Kidney tubule cell (primary cell): ENCODE measurements around the gene PRKCB.
"Not testable (repeated sequence)": the region's sequence is repeated elsewhere in the genome, so short reads cannot be mapped to it uniquely, and the experiment has no call there.

ENCODE experiments used
- DNase-seq: peaks from one replicate; pipeline ENCODE4 v3.0.0-alpha.2; 2018; ENCODE audit warnings: low spot score

The PRKCB gene

DNA sequence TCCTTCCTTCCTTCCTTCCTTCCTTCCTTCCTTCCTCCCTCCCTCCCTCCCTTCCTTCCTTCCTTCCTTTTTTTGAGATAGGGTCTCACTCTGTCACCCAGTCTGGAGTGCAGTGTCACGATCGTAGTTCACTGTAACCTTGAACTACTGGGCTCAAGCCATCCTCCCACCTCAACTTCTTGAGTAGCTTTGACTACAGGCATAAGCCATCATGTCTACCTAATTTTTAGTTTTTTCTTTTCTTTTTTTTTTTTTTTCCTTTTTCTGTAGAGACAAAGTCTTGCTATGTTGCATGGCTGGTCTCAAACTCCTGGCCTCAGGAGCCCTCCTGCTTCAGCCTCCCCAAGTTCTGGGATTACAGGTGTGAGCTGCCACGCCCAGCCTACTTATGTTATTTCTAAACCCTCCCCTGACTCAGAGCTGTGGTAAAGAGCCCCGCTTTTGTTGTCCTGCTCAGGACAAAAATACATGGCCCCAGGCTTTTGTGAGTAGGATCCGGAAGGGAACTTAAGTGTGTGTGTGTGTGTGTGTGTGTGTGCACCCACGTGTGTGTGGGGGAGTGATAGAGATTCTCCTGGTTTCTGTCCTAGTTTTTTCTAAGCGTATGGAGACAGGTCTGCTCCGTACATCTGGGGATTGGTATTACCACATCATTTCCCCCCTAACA lies 67.1 kb downstream of the PRKCB start:
- peak; percentile 5 for DNase-seq

DNA sequence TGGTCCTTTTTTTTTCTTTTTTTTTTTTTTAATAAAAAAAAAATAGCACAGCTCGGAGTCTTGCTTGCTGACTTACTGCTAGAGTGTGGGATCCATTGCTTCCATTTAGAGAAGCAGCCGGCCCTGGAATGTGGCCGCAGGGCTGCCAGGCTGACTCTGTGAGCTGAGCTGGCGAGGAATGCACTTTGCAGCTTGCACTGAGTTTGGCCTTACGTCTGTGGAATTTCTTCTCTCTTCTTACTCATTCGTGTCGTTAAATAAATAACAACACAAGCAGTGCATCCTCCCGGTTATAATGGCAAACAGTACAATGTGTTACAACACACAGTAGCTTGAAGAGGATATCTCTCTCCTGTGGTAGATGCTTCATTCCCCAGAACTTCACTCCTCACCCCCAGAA lies 69.2 kb downstream of the PRKCB start:
- peak; percentile 78 for DNase-seq

DNA sequence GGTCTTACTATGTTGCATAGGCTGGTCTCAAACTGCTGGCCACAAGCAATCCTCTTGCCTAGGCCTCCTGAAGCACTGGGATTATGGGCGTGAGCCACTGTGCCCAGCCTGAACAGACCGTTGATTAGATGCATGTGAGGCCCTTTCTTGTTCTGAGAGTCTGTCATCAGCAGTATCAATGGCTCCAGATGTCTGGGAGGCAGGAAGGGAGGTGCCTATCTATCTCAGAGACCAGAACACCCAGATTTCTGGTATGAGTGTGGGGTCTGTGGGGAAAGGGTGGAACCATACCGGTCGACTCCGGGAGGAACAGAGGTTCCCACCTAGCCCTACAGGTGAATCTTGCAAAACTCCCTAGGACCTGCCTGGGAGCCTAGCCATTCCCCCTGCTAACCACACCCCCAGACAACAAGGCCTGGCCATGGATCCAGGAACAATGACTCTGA lies 71.7 kb downstream of the PRKCB start:
- no peak for DNase-seq

DNA sequence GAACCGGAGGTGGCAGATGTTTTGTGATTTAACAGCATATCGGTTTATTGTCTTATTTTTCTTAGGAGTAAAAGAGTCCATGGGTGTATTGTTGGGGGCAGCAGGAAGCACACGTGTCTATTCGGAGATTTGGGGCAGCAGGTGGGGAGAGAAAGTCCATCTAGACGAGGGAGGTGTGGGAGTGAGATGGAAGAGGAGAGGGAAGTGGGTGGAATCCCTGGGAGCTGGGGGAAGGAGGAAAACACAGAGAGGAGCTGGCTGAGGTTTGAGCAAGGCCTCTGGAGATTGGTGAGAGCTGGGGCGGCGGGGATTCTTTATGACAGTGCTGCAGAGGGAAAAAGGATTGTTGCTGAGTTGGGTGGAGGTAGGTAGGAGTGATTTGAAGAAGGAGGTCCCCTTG lies 72.1 kb downstream of the PRKCB start:
- DNase-seq = no peak

DNA sequence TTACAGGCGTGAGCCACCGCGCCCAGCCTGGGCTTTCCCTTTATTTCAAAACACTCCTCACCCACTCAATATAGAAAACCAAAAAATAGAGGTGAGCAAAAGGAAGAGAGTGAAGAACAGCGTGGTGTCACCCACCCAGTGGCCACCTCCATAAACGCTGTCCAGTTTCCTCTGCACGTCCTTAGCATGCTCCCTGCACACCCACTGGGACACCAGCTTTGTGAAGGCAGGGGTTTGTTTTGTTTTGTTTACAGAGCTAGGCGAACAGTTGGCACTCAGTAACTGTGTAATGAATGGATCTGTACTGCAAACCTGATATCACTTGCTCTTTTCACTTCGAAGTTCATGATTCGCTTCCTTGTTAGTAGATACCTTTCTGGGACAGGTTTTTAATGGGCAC lies 73.0 kb downstream of the PRKCB start:
- no peak for DNase-seq

DNA sequence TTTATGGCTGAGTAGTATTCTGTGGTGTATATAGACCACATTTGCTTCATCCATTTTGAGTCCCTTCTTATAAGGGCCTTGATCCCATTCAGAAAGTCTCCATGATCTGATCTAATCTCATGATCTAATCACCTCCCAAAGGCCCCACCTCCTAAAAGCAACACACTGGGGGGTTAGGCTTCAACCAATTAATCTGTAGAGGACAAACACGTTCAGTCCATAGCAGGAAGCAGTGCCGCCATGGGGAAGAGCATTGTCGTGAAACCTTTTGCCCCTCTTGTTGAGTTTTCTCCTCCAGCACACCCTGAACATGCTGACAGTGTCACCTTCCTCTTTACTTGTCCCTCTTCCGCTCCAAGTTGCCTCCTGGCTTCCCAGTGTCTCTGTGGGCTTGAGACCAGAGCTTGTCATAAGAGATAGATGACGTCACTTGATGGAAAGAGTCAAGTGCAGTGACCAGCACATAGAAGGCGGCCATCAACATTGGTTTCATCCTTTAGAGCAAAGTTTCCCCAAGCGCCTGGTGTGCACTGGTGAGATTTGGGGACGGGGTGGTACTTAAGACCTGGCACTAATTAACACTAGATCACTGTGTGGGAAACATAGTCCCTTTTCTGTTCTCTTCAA lies 74.1 kb downstream of the PRKCB start:
- no peak for DNase-seq

DNA sequence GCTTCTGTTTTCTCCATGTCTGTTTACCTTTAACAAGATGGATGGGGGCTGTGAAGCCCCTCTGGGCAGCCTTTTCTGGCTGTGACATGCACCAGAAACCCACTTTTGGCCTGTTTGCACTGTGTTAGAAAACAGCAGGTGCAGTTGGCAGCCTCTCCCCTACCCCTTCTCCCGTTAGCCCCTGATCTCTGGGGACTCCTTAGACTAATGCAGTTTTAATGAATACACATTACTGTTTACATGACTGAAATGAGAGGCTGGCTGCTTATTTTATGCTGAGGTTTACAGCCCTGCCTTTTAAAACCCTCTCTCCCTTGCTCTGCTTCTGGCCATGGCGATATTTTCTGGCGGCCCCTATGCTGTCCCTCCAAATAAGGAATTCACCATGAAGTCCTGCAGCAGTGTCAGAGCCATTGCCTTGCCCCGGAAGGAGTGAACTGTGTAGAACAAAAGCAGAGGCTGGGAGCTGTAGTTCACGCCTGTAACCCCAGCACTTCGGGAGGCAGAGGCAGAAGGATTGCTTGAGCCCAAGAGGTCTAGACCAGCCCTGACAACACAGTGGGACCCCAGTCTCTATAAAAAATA lies 79.3 kb downstream of the PRKCB start:
- no peak for DNase-seq

DNA sequence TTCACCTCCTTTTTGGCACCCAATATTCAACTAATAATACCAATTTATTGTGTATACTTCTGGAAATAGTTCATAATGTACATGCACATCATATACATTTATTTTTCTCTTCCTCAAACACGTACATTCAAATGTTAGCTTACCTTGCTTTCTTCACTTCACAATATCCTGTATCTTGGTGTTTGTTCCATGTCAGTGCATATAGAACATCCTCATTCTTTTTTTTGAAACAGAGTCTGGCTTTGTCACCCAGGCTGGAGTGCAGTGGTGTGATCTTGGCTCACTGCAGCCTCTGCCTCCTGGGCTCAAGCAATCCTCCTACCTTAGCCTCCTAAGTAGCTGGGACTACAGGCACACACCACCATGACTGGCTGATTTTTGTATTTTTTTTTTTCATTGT lies 80.8 kb downstream of the PRKCB start:
- not testable (repeated sequence) for DNase-seq

DNA sequence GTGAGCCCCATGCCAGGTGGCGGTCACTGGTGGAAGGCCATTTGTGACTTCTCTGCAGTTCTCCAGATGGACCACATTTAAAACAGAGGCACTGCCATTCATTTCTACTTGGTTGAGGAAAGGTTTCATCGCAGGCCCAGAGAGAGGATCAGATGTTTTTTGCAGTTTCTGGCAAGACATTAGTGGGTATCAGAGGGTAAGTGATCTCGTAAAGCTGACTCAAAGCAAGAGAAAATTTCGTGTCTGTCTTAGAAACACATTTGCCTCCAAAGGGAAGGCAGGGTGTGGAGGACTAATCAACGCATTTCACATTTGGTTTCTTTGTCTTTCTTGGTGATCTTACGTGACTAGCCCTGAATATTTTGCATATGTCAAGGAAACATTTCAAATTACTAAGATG lies 81.8 kb downstream of the PRKCB start:
- no peak for DNase-seq

DNA sequence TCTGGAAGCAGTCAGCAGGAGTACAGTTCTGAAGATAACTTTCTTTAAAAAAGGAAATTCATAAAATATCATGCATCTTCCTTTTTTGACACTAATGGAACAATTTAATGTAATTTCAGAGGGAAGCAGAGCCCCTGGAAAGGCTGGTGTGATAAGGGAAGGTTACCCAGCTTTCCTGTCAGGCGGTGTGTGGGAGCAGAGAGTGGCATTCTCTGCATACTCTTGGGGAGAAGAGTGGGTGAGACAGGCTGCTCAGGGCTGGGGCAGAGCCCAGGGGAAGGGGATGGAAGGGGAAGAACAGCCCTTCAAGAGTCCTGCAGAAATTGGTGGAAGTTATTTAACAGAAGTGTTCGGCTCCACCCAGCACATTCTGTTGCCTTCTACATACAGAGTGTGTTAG lies 84.7 kb downstream of the PRKCB start:
- DNase-seq = no peak

DNA sequence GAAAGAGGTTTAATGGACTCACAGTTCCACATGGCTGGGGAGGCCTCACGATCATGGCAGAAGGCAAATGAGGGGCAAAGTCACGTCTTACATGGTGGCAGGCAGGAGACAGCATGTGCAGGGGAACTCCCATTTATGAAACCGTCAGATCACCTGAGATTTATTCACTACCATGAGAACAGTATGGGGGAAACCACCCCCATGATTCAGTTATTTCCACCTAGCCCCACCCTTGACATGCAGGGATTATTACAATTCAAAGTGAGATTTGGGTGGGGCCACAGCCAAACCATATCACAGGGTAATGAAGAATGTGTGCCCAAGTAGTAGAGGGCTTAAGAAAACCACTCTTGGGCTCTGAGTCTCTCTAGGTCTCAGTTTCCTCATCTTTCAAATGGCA lies 85.1 kb downstream of the PRKCB start:
- DNase-seq = no peak

DNA sequence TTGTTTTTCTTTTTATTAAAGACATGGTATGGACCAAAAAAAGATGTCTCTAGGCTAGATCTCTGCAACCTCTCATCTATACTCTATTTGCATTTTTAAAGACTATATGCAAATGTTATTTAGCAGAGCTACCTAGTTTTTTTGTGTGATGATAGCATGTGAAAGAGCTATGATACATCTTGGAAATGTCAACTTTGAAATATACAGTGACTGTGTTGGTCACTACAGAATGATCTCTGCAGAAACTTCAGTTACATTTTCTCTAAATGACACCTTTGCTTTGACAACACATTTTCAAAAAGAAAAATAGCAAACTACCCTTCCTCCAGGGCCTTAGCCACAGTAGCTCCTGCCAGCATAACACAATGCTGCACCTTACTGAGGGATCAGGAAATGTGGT lies 86.6 kb downstream of the PRKCB start:
- DNase-seq = no peak

DNA sequence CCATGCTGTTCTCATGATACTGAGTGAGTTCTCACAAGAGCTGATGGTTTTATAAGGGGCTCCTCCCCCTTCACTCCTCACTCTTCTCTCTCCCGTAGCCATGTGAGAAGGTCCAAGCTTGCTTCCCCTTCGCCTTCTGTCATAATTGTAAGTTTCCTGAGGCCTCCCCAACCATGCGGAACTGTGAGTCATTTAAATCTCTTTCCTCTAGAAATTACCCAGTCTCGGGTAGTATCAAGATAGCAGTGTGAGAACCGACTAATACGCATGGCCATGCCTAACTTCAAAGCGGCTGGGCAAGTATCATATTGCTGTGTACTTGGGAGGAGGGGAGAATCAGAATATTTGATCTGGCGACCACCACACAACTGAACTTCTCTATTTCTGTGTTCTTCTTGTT lies 88.3 kb downstream of the PRKCB start:
- peak; percentile 32 for DNase-seq

DNA sequence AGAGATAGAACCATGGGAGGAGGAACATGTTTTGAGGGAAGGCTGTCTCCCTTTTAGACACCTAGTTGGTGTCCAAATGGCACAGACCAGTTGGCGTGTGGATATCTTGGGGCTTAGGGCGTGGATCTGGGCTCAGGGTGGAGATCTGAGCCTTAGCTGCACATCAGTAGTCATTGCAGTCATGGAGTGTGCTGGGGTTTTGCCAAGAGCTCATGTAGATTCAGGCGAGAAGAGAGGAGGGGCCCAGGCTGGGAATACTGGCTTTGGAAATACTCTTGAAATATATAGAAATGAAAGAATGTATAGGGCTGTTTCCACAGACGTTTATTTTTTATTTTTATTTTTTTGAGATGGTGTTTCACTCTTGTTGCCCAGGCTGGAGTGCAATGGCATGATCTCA lies 92.0 kb downstream of the PRKCB start:
- DNase-seq = no peak

DNA sequence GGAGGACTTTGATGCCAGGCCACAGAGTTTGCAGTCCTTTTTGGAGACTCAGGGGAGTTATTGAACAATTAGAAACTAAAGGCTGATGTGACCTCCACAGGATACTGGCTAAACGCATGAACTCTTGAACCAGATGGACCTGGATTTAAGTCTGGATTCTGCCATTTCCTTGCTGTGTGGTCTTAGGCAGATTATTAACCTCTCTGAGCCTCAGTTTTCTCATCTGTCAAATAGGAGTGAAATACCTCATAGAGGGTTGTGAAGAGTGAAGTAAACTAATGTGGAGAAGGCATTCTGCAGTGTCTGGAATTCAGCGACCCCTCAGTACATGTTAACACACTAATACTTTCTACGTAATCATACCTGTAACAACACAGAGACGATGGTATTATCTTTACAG lies 93.5 kb downstream of the PRKCB start:
- no peak for DNase-seq

DNA sequence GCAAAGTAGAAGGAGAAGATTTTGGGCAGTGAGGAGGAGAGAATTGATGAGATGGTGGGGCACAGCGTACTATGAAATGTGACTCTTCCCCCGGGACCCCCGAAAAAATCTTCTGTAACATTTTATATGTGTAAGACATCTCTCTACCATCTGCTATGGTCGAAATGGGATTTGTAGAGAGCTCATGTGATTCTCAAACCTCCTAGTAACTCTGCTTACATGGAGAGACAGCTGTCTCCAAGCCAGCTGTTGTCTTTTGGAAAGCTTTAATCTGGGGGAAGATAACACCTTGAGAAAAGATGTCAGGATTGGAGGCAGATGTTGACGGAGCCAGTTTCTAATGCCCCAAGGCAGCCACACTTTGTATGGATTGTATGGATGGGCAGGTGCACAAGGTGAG lies 94.1 kb downstream of the PRKCB start:
- no peak for DNase-seq

DNA sequence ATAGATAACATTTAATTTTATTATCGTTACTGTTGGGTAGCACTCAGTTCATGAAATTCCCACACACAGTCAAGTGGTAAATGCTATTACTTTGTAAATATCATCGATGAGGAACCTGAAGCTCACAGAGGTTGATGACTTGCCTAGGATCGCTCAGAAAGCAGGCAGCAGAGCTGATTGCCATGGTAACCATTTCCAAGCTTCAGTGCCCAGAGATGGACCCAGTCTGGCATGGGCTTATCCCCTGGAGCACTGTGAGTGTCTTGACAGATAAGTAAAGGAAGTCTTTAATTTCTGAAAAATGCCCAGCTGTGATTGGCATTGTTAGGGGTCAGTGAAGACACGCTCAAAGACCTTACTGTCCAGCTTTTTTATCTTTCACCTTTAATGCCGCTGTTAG lies 95.0 kb downstream of the PRKCB start:
- no peak for DNase-seq

DNA sequence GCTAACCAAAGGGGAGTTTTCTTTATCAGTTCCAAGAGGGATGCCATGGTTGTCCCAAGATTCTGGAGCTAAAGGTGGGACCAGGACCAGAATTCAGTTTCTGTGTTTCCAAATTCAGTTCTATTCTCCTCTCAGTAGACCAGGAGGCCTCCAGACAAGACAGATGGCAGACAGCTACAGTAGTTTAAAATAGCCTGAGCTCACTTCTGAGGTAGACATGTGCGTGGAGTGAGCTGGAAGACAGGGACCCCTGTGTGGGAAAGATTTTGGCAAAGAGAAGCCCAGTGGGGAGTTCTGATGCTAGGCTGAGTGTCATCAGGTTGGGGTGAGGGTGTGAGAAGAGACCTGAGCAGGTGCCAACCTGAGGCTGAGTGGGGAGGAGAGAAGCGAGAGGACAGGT lies 95.4 kb downstream of the PRKCB start:
- DNase-seq = no peak

DNA sequence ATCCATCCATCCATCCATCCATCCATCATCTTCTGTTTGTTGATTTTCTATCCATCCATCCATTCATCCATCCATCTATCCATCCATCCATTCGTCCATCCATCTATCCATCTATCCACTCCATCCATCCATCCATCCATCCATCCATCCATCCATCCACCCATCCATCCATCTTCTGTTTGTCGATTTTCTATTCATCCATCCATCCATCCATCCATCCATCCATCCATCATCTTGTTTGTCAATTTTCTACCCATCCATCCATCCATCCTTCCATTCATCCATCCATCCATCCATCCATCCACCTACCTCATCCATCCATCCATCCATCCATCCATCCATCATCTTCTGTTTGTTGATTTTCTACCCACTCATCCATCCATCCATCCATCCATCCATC lies 97.9 kb downstream of the PRKCB start:
- DNase-seq = not testable (repeated sequence)

DNA sequence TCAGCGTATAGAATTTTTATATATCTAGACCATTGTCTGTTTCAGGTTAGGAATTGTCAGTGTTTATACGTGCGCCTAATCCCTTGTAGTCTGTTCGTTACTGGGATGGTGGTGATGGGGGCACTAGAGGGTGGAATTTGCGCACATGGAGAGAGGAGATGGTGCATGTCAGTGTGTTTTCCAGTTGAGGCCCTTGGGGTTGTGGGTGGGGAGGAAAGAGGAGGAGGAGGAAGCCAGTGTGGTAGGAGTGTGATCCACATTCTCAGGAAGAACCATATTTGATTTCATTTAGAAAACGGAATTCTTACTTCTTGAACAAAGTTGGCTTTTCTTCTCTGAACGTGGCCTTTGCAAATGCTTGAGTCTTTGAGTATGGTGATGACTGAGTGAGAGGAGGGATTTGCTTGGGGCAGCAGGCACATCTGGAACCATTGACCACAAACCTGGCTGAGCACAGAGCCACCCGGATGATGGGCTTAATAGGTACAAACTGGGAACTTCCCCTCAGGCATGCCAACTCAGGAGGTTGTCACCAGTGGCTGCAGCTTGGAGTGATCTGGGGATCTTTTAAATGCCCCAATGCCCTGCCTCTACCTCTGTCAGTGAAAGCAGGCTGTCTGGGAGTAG lies 98.9 kb downstream of the PRKCB start:
- DNase-seq = no peak

DNA sequence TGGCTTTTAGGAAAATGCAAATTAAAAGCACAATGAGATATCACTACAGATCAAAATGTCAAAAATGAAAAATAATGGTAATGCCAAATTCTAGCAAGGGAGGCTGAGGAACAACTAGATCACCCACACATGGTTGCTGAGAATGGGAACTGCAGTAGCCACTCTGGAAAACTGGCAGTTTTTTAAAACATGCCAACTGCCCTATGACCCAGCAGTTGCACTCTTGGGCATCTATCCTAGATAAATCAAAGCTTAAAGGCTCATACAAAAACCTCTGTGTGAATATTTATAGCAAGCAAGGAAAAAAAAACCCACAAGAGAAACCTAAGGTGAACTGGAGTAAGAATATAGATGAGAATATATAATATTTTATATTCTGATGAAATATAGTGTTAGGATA lies 104.3 kb downstream of the PRKCB start:
- DNase-seq = no peak

DNA sequence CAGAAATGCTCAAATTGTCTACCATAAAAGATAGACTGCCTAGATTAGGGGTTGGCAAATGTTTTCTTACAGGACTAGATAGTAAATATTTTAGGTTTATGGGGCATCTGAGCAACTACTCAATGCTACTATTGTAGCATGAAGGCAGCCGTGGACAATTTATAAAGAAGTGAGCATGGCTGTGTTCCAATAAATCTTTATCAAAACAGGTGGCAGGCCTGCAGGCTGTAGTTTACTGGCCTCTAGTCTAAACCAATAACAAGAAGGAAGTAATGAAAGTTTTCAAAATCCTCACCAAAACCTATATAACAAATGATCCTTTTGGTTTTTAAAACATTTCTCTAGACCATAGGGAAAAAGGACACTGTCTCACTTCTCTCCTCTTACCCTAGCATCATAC lies 105.2 kb downstream of the PRKCB start:
- no peak for DNase-seq

DNA sequence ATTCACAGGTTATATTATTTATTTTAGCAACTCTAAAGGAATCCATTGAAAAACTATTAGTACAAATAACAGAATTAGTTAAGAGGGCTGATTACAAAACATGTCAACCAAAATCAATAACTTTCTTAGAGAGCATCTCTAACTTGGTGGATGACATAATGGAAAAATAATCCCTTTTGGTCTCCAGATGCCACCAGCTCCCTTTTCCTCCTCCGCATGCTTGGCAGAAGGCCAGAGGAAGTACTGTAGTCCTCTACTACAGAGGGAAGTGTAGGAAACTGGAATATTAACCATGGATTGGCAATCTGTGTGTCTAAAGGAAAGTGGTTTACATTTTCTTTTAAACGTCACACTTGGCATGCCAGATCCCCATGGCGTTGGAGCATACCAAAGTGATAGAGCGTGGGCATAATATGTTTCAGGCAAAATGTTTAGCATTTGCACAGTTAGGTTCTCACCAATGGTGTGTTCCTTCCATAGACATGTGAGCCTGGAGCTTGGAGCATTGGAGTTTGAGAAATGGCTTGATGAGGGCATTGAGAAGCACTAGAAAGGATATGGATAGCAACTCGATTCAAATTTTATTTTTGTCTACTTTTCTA lies 106.3 kb downstream of the PRKCB start:
- peak; percentile 8 for DNase-seq
